ENCODE results near the gene EPPIN. TPM values are rescaled to one million over a fixed set of nuclear protein-coding genes. Genes with fewer than 3 reads are reported as not detected.

The EPPIN gene
- total RNA-seq, 2 experiments from 2014 or later = not detected

DNA sequence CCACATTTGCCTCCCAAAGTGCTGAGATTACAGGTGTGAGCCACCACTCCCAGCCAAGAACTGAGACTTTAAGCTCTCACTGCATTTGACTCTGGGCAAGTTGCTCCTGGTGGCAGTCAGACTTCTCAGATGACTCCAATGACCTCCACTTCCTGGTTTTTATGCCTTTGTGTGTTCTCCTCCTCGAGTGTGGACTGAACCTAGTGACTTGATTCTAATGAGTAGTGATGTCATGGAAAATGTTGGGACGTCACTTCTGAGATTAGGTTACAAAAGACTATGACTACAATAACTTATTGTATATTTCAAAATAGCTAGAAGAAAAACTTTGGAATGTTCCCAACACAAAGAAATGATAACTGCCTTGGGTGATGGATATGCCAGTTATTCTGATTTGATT is 43.8 kb downstream of the EPPIN start:
- Histone ChIP-seq H3K27ac (ENCODE audit: low read depth in 1 of 2, low read length in 2 of 2) (no peak overlapping the region), H3K4me1 (ENCODE audit: insufficient read depth, low read length) (no peaks in the 10 kb centered on the region), H3K9me3 (ENCODE audit: control insufficient read depth in 1 of 2, insufficient read depth in 1 of 2, low read length in 2 of 2) (no peaks in the 10 kb centered on the region), H3K36me3 (ENCODE audit: insufficient read depth, low read length) (no peaks in the 10 kb centered on the region), H3K27me3 (ENCODE audit: control insufficient read depth in 1 of 2, insufficient read depth in 2 of 2, low read length in 2 of 2) (peaks cover 10 to 35% of the 10 kb centered on the region in 2 experiments), H3K4me3 (ENCODE audit: low read length) (no peak overlapping the region)
- Mint-ChIP-seq H3K4me1 (ENCODE audit: low read depth) (no peaks in the 10 kb centered on the region), H3K27ac (no peak overlapping the region), H3K27me3 (peaks cover 61% of the 10 kb centered on the region), H3K9me3 (no peaks in the 10 kb centered on the region), H3K36me3 (ENCODE audit: low read depth) (no peaks in the 10 kb centered on the region), H3K4me3 (no peak overlapping the region)
- CTCF ChIA-PET = no interaction called here
- TF ChIP-seq, protein P1, sequence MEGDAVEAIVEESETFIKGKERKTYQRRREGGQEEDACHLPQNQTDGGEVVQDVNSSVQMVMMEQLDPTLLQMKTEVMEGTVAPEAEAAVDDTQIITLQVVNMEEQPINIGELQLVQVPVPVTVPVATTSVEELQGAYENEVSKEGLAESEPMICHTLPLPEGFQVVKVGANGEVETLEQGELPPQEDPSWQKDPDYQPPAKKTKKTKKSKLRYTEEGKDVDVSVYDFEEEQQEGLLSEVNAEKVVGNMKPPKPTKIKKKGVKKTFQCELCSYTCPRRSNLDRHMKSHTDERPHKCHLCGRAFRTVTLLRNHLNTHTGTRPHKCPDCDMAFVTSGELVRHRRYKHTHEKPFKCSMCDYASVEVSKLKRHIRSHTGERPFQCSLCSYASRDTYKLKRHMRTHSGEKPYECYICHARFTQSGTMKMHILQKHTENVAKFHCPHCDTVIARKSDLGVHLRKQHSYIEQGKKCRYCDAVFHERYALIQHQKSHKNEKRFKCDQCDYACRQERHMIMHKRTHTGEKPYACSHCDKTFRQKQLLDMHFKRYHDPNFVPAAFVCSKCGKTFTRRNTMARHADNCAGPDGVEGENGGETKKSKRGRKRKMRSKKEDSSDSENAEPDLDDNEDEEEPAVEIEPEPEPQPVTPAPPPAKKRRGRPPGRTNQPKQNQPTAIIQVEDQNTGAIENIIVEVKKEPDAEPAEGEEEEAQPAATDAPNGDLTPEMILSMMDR (IDR thresholded peaks at IDR 0.05) = no peak
- intact Hi-C loops (cut with DNase I, micrococcal nuclease) = no loop called here
- no peak for ATAC-seq (ENCODE audit: poor library complexity)
- no peak for DNase-seq
- POLR2A ChIA-PET = no interaction called here

DNA sequence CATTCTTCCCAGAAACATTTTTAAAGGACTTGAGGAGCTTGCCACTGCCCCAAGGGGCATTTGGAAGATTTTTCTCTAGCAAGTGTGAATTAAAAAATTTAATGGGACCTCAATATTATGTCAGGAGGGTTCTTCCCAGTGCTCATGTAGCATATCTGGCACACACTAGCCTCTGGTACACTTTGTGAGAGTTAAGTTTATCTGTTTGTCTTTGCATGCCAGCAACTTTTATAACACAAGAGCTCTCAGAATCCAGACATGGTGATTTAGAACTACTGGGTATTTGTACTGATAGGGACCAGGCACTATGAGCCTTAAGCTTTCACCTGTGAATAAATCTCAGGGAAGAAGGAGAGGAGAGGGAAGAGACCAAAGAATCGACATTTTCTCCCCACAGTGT is 44.6 kb downstream of the EPPIN start:
- no peaks in the 10 kb centered on the region for H3K36me3 Mint-ChIP-seq (ENCODE audit: low read depth)
- intact Hi-C loops (cut with DNase I, micrococcal nuclease) = no loop called here
- no peak overlapping the region for H3K27ac Mint-ChIP-seq
- ATAC-seq (ENCODE audit: poor library complexity) (no peak), DNase-seq (no peak)
- H3K4me3 Mint-ChIP-seq = no peak overlapping the region
- CTCF ChIA-PET = no interaction called here
- Histone ChIP-seq H3K27me3 (ENCODE audit: control insufficient read depth in 1 of 2, insufficient read depth in 2 of 2, low read length in 2 of 2) (peaks cover 11 to 35% of the 10 kb centered on the region in 2 experiments), H3K27ac (ENCODE audit: low read depth in 1 of 2, low read length in 2 of 2) (no peak overlapping the region), H3K4me3 (ENCODE audit: low read length) (no peak overlapping the region), H3K36me3 (ENCODE audit: insufficient read depth, low read length) (no peaks in the 10 kb centered on the region), H3K9me3 (ENCODE audit: control insufficient read depth in 1 of 2, insufficient read depth in 1 of 2, low read length in 2 of 2) (no peaks in the 10 kb centered on the region), H3K4me1 (ENCODE audit: insufficient read depth, low read length) (no peaks in the 10 kb centered on the region)
- POLR2A ChIA-PET = no interaction called here
- peaks cover 56% of the 10 kb centered on the region for H3K27me3 Mint-ChIP-seq
- TF ChIP-seq, protein P1 (IDR thresholded peaks at IDR 0.05) = no peak
- no peaks in the 10 kb centered on the region for H3K4me1 Mint-ChIP-seq (ENCODE audit: low read depth)
- H3K9me3 Mint-ChIP-seq = no peaks in the 10 kb centered on the region

DNA sequence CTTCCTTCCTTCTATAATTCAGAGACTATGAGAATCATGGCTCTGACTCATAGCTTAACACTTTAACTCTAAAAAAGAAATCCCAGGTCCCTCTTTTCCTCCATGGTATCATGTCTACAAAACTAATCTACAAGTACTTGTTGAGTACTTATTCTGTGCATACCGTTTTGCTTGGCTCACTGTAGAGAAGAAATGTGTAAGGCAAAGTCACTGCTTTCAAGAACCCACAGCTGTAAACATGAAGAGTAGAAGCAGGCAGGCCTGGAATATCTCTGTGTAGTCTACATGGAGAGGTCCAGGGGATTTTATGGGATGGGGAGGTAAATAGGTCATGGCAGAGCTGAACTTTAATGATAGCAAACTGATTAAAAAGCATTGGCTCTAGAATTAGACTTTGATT is 45.6 kb downstream of the EPPIN start:
- peaks cover 11 to 40% of the 10 kb centered on the region in 2 experiments for H3K27me3 ChIP-seq (ENCODE audit: control insufficient read depth in 1 of 2, insufficient read depth in 2 of 2, low read length in 2 of 2)
- Mint-ChIP-seq H3K4me3 (no peak overlapping the region), H3K27ac (no peak overlapping the region), H3K9me3 (no peaks in the 10 kb centered on the region), H3K36me3 (ENCODE audit: low read depth) (no peaks in the 10 kb centered on the region), H3K4me1 (ENCODE audit: low read depth) (no peaks in the 10 kb centered on the region), H3K27me3 (peaks cover 55% of the 10 kb centered on the region)
- CTCF ChIA-PET = no interaction called here
- intact Hi-C loops (cut with DNase I, micrococcal nuclease) = no loop called here
- no peaks in the 10 kb centered on the region for H3K4me1 ChIP-seq (ENCODE audit: insufficient read depth, low read length)
- H3K4me3 ChIP-seq (ENCODE audit: low read length) = no peak overlapping the region
- no peaks in the 10 kb centered on the region for H3K9me3 ChIP-seq (ENCODE audit: control insufficient read depth in 1 of 2, insufficient read depth in 1 of 2, low read length in 2 of 2)
- no peaks in the 10 kb centered on the region for H3K36me3 ChIP-seq (ENCODE audit: insufficient read depth, low read length)
- no peak for ATAC-seq (ENCODE audit: poor library complexity)
- H3K27ac ChIP-seq (ENCODE audit: low read depth in 1 of 2, low read length in 2 of 2) = no peak overlapping the region
- POLR2A ChIA-PET = no interaction called here
- TF ChIP-seq, protein P1 (IDR thresholded peaks at IDR 0.05) = no peak
- no peak for DNase-seq

Measured in CD4-positive, alpha-beta T cell (primary cell).